Ishikawa (cell line): Measurements from ENCODE around the gene C10orf95.

Source experiments
- CEBPB ChIP-seq: IDR thresholded peaks from 2 replicates; pipeline ENCODE4 v1.6.1; 2012
- CREB1 ChIP-seq: IDR thresholded peaks from 2 replicates; pipeline ENCODE4 v1.6.1; 2012; ENCODE audit warnings: low read depth
- EGR1 ChIP-seq: IDR thresholded peaks from 2 replicates; pipeline ENCODE4 v1.6.1; 2012
- EP300 ChIP-seq: IDR thresholded peaks from 2 replicates; pipeline ENCODE4 v1.6.1; 2012; ENCODE audit warnings: borderline replicate concordance
- FOXM1 ChIP-seq: IDR thresholded peaks from 2 replicates; pipeline ENCODE4 v1.6.1; 2012; ENCODE audit warnings: low read depth, borderline replicate concordance
- NFIC ChIP-seq: IDR thresholded peaks from 2 replicates; pipeline ENCODE4 v1.6.1; 2012
- RAD21 ChIP-seq: IDR thresholded peaks from 2 replicates; pipeline ENCODE4 v1.6.1; 2012; ENCODE audit warnings: low read depth
- REST ChIP-seq: IDR thresholded peaks from 2 replicates; pipeline ENCODE4 v1.6.1; 2012; ENCODE audit warnings: low read depth, mild to moderate bottlenecking
- TAF1 ChIP-seq: IDR thresholded peaks from 2 replicates; pipeline ENCODE4 v1.6.1; 2012; ENCODE audit warnings: low read depth, mild to moderate bottlenecking
- TCF12 ChIP-seq: IDR thresholded peaks from 2 replicates; pipeline ENCODE4 v1.6.1; 2012; ENCODE audit warnings: low read depth
- TEAD4 ChIP-seq: IDR thresholded peaks from 2 replicates; pipeline ENCODE4 v1.6.1; 2012
- USF1 ChIP-seq: IDR thresholded peaks from 2 replicates; pipeline ENCODE4 v1.6.1; 2012
- YY1 ChIP-seq: IDR thresholded peaks from 2 replicates; pipeline ENCODE4 v1.6.1; 2012; ENCODE audit warnings: low read depth
- ZBTB7A ChIP-seq: IDR thresholded peaks from 2 replicates; pipeline ENCODE4 v1.6.1; 2012; ENCODE audit warnings: low read depth
- TF ChIP-seq, protein P1 (sequence below): IDR thresholded peaks from 2 replicates; pipeline ENCODE4 v1.6.1; 2012

The C10orf95 gene

GRCh38 chr10:102438374-102438773, 13.0 kb downstream of the C10orf95 start:
- TF ChIP-seq, protein P1, sequence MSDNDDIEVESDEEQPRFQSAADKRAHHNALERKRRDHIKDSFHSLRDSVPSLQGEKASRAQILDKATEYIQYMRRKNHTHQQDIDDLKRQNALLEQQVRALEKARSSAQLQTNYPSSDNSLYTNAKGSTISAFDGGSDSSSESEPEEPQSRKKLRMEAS: no peak
- no peak for TF ChIP-seq EP300
- no peak for TF ChIP-seq EGR1
- no peak for TF ChIP-seq REST
- no peak for TF ChIP-seq FOXM1
- TF ChIP-seq USF1: no peak
- no peak for TF ChIP-seq ZBTB7A
- TF ChIP-seq RAD21: no peak
- TF ChIP-seq NFIC: no peak
- TF ChIP-seq CREB1: no peak
- TF ChIP-seq TAF1: no peak
- no peak for TF ChIP-seq TEAD4

DNA sequence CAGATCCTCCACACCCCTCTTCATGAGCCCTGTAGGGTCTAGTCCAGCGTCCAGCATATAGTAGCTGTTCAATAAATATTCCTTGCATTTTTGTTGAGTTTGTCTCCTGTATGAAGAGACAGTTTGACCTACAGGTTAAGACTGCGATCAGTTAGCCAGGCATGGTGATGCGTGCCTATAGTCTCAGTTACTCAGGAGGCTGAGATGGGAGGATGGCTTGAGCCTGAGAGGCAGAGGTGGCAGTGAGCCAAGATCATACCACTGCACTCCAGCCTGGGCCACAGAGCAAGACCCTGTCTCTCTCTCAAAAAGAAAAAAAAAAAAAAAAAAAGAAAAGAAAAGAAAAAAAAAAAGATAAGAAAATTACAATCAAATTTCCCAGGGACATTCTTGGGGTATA, 13.8 kb downstream of the C10orf95 start:
- TF ChIP-seq NFIC: no peak
- no peak for TF ChIP-seq EGR1
- TF ChIP-seq REST: no peak

- TF ChIP-seq EP300: no peak
- no peak for TF ChIP-seq TEAD4
- no peak for TF ChIP-seq FOXM1
- no peak for TF ChIP-seq ZBTB7A
- TF ChIP-seq NFIC: no peak
- no peak for TF ChIP-seq USF1
- TF ChIP-seq, protein P1: no peak
- TF ChIP-seq YY1: no peak
Measured at GRCh38 chr10:102436312-102436711, 15.0 kb downstream of the C10orf95 start.

DNA sequence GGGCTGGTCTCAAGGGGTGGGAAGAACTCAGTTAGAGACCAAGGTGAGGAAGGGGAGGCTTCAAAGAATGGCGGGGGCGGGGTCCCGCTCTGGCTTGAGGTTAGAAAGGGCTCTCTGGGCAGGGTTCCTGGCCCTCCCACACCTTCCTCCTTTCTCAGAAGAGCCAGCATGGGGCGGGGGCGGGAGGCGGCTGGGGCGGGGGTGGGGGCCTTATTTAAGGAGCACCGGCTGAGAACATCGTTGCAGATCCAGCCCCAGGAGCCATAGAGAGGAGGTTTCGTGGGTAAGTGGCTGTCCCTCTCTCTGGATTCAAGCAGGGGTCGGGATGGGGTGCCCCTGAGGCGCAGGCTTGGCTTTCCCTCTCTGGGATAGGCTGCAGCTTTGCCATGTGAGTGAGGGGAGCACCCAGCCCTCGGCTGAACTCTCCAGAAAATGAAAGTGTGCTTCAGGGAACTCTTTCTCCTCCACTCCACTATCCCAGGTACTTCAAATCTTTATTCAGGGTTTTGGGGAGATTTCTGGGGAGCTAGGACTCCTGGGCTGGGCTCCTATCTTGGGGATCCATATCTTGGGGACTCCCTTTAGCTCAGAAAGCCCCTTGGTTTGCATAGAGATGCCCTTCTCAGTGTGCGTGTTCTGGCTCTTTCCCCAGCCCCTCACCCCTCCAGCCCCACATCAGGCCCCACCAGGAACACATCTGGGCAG, 15.7 kb downstream of the C10orf95 start:
- no peak for TF ChIP-seq CREB1
- no peak for TF ChIP-seq REST
- TF ChIP-seq, protein P1: no peak
- no peak for TF ChIP-seq TEAD4
- 0 out of 2 replicates have a peak, but pooled peaks have one; percentile 18 for TF ChIP-seq EGR1
- TF ChIP-seq NFIC: no peak
- no peak for TF ChIP-seq RAD21
- no peak for TF ChIP-seq TCF12
- no peak for TF ChIP-seq TAF1

GRCh38 chr10:102435133-102435497, 16.2 kb downstream of the C10orf95 start:
- TF ChIP-seq EP300 (no peak), USF1 (no peak), CEBPB (no peak), TAF1 (no peak), FOXM1 (no peak), YY1 (no peak), RAD21 (no peak), EGR1 (no peak), NFIC (no peak), REST (no peak), TEAD4 (no peak), TCF12 (no peak), ZBTB7A (no peak), CREB1 (no peak)
- TF ChIP-seq, protein P1: no peak
